H9 (cell line): ENCODE results near the gene WDR27. TPM values are rescaled to one million over a fixed set of nuclear protein-coding genes. Genes with fewer than 3 reads are reported as not detected.

ENCODE experiments used
- DNase-seq: peaks from one replicate; pipeline ENCODE4 v3.0.0-alpha.2; 2017
- H2AFZ ChIP-seq: one replicate; pipeline ENCODE4 v1.6.1; 2013; ENCODE audit warnings: mild to moderate bottlenecking, low read length, control low read depth, moderate library complexity
- H2AK5ac ChIP-seq: 2 replicates; pipeline ENCODE4 v1.6.1; 2013; ENCODE audit warnings: low read length, control low read depth, mixed read lengths; ENCODE audit not compliant: insufficient read length
- H2BK120ac ChIP-seq: one replicate; pipeline ENCODE4 v1.6.1; 2013; ENCODE audit warnings: low read depth, mild to moderate bottlenecking, low read length, control low read depth, inconsistent platforms; ENCODE audit not compliant: poor library complexity, severe bottlenecking
- H2BK12ac ChIP-seq: 2 replicates; pipeline ENCODE4 v1.6.1; 2013; ENCODE audit warnings: low read length, control low read depth, mixed read lengths, low read depth; ENCODE audit not compliant: insufficient read length
- H2BK15ac ChIP-seq: 2 replicates; pipeline ENCODE4 v1.6.1; 2013; ENCODE audit warnings: low read depth, low read length, control low read depth
- H2BK20ac ChIP-seq: one replicate; pipeline ENCODE4 v1.6.1; 2013; ENCODE audit warnings: low read depth, mild to moderate bottlenecking, low read length, control low read depth, inconsistent platforms; ENCODE audit not compliant: poor library complexity, severe bottlenecking
- H2BK5ac ChIP-seq: 2 replicates; pipeline ENCODE4 v1.6.1; 2013; ENCODE audit warnings: low read length, control low read depth, mixed read lengths; ENCODE audit not compliant: insufficient read length
- H3K14ac ChIP-seq: 2 replicates; pipeline ENCODE4 v1.6.1; 2013; ENCODE audit warnings: low read length, control low read depth; ENCODE audit not compliant: insufficient read depth
- H3K18ac ChIP-seq: 2 replicates; pipeline ENCODE4 v1.6.1; 2013; ENCODE audit warnings: low read depth, mild to moderate bottlenecking, mixed read lengths, low read length, control low read depth; ENCODE audit not compliant: insufficient read length
- H3K23ac ChIP-seq: 2 replicates; pipeline ENCODE4 v1.6.1; 2013; ENCODE audit warnings: low read length, control low read depth, mixed read lengths, low read depth; ENCODE audit not compliant: insufficient read length
- H3K23me2 ChIP-seq: 2 replicates; pipeline ENCODE4 v1.6.1; 2013; ENCODE audit warnings: low read depth, mild to moderate bottlenecking, mixed read lengths, low read length, control low read depth; ENCODE audit not compliant: insufficient read length, poor library complexity, severe bottlenecking
- H3K27ac ChIP-seq: 2 replicates; pipeline ENCODE4 v1.5.1; 2013; ENCODE audit warnings: low read length, control low read depth, mixed read lengths, low read depth; ENCODE audit not compliant: insufficient read length
- H3K27me3 ChIP-seq: 2 replicates; pipeline ENCODE4 v1.6.1; 2013; ENCODE audit warnings: low read length, control low read depth, inconsistent platforms; ENCODE audit not compliant: insufficient read depth
- H3K4ac ChIP-seq: 2 replicates; pipeline ENCODE4 v1.6.1; 2013; ENCODE audit warnings: low read depth, mild to moderate bottlenecking, control low read depth, inconsistent platforms, low read length, moderate library complexity
- H3K4me1 ChIP-seq: 2 replicates; pipeline ENCODE4 v1.6.1; 2013; ENCODE audit warnings: low read length, control low read depth, inconsistent platforms; ENCODE audit not compliant: insufficient read depth
- H3K4me2 ChIP-seq: 2 replicates; pipeline ENCODE4 v1.6.1; 2013; ENCODE audit warnings: low read length, control low read depth, mixed read lengths; ENCODE audit not compliant: insufficient read length, insufficient read depth
- H3K56ac ChIP-seq: 2 replicates; pipeline ENCODE4 v1.6.1; 2013; ENCODE audit warnings: low read depth, mild to moderate bottlenecking, mixed read lengths, low read length, control low read depth; ENCODE audit not compliant: insufficient read length
- H3K79me1 ChIP-seq: 2 replicates; pipeline ENCODE4 v1.6.1; 2013; ENCODE audit warnings: low read depth, mild to moderate bottlenecking, moderate library complexity, low read length, control low read depth, inconsistent platforms; ENCODE audit not compliant: insufficient read depth, poor library complexity, severe bottlenecking
- H3K79me2 ChIP-seq: 2 replicates; pipeline ENCODE4 v1.6.1; 2013; ENCODE audit warnings: low read length, control low read depth, inconsistent platforms; ENCODE audit not compliant: insufficient read depth
- H3K9ac ChIP-seq: 2 replicates; pipeline ENCODE4 v1.6.1; 2013; ENCODE audit warnings: low read length, control low read depth, mixed read lengths; ENCODE audit not compliant: insufficient read length; ENCODE audit errors: extremely low read depth
- H3K9me3 ChIP-seq: one replicate; pipeline ENCODE4 v1.6.1; 2013; ENCODE audit warnings: low read depth, low read length, inconsistent platforms; ENCODE audit not compliant: control insufficient read depth
- H3T11ph ChIP-seq: one replicate; pipeline ENCODE4 v1.6.1; 2013; ENCODE audit warnings: mild to moderate bottlenecking, low read length, control low read depth, inconsistent platforms
- H4K20me1 ChIP-seq: one replicate; pipeline ENCODE4 v1.6.1; 2013; ENCODE audit not compliant: control insufficient read depth, insufficient read length, insufficient read depth
- H4K5ac ChIP-seq: 2 replicates; pipeline ENCODE4 v1.6.1; 2013; ENCODE audit warnings: low read depth, mild to moderate bottlenecking, mixed read lengths, low read length, control low read depth; ENCODE audit not compliant: insufficient read length
- H4K8ac ChIP-seq: replicated peaks from 2 replicates; pipeline ENCODE4 v1.6.1; 2013; ENCODE audit warnings: low read length, control low read depth, mixed read lengths, low read depth; ENCODE audit not compliant: insufficient read length
- H4K91ac ChIP-seq: 2 replicates; pipeline ENCODE4 v1.6.1; 2013; ENCODE audit warnings: low read depth, mild to moderate bottlenecking, moderate library complexity, mixed read lengths, low read length, control low read depth; ENCODE audit not compliant: insufficient read length
- H3K27ac Mint-ChIP-seq, 3 experiments: 2 replicates in 2 of 3; 3 replicates in 1 of 3; pipeline ENCODE4 v1.8.0; 2020 to 2021; ENCODE audit warnings: mixed read lengths in 3 of 3, mild to moderate bottlenecking in 1 of 3, moderate library complexity in 1 of 3
- H3K27me3 Mint-ChIP-seq: 2 replicates; pipeline ENCODE4 v1.8.0; 2021; ENCODE audit warnings: low read depth, mild to moderate bottlenecking, moderate library complexity, mixed read lengths
- H3K36me3 Mint-ChIP-seq, 3 experiments: 2 replicates in 2 of 3; 3 replicates in 1 of 3; pipeline ENCODE4 v1.8.0; 2020 to 2021; ENCODE audit warnings: low read depth in 3 of 3, mixed read lengths in 3 of 3; ENCODE audit not compliant: insufficient read depth in 1 of 3
- H3K4me1 Mint-ChIP-seq, 2 experiments: 2 replicates each; pipeline ENCODE4 v1.8.0; 2020; ENCODE audit warnings: mixed read lengths in 2 of 2
- H3K4me3 Mint-ChIP-seq, 2 experiments: 2 replicates in 1 of 2; 3 replicates in 1 of 2; pipeline ENCODE4 v1.8.0; 2020 to 2021; ENCODE audit warnings: mild to moderate bottlenecking in 2 of 2, mixed read lengths in 2 of 2, moderate library complexity in 1 of 2
- H3K9me3 Mint-ChIP-seq, 2 experiments: 2 replicates in 1 of 2; 3 replicates in 1 of 2; pipeline ENCODE4 v1.8.0; 2020; ENCODE audit warnings: mild to moderate bottlenecking in 2 of 2, mixed read lengths in 2 of 2, moderate library complexity in 1 of 2
- WGBS: extraction: QIAGEN DNeasy Blood & Tissue Kit; methylation state at CpG from one replicate; pipeline ENCODE4 v1.1.7; 2013; ENCODE audit warnings: missing lambda C conversion rate, low lambda C conversion rate, mixed read lengths; ENCODE audit not compliant: insufficient read length; ENCODE audit errors: extremely low coverage; 5-methylcytosine and 5-hydroxymethylcytosine counted together
- total RNA-seq: library from RNA; stranded (reverse); gene quantifications from 2 replicates; pipeline ENCODE4 v1.2.1, GENCODE V29; 2021
- TF ChIP-seq, protein P1 (sequence below): fragments of 200-600 bp; sonication (generic); conservative IDR thresholded peaks from 3 replicates; pipeline ENCODE4 v1.8.0; 2021; ENCODE audit warnings: antibody characterized with exemption, mild to moderate bottlenecking

Gene WDR27
- total RNA-seq, 1 experiment from 2014 or later, result 48.7 TPM

DNA sequence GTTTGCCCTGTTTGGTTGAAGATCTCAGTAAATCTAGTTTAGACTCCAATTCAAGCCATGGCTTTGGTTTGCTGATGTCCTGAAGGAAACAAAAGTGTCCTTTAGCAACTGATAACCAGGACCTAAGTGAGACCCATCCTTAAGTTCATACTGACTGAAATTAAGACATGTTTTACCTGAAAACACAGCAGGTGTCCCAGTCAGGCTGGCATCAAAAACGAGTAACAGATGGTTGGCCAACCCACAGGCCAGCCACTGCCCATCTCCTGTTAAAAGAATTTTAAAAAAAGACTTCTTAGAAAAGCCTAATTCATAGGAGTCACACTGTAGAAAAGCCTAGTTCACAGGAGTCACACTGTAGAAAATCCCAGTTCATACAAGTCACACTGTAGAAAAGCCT, 58.3 kb downstream of the WDR27 start:
- no peak overlapping the region for H3K4ac ChIP-seq
- H2AFZ ChIP-seq, result no peak overlapping the region
- Mint-ChIP-seq H3K36me3 (peaks cover 10 to 30% (median 20%) of the 10 kb centered on the region in 3 experiments; a peak in 6 of 7 replicates), H3K9me3 (no peaks in the 10 kb centered on the region), H3K4me3 (no peak overlapping the region), H3K27me3 (no peaks in the 10 kb centered on the region), H3K27ac (no peak overlapping the region), H3K4me1 (0 out of 4 replicates have a peak, but pooled peaks cover 3 to 4% of the 10 kb centered on the region in 2 experiments)
- H3K27me3 ChIP-seq, result no peaks in the 10 kb centered on the region
- no peaks in the 10 kb centered on the region for H3K79me2 ChIP-seq
- DNase-seq, result no peak
- H3K23ac ChIP-seq, result no peak overlapping the region
- no CpG with 5 or more reads among the region's 1 CpG for WGBS
- H3T11ph ChIP-seq, result no peak overlapping the region
- H2BK120ac ChIP-seq, result no peak overlapping the region
- no peak overlapping the region for H3K18ac ChIP-seq
- H3K79me1 ChIP-seq, result no peaks in the 10 kb centered on the region
- H2BK15ac ChIP-seq, result no peak overlapping the region
- H3K56ac ChIP-seq, result no peak overlapping the region
- H3K9me3 ChIP-seq, result no peaks in the 10 kb centered on the region
- no peak overlapping the region for H2BK12ac ChIP-seq
- TF ChIP-seq, protein P1, sequence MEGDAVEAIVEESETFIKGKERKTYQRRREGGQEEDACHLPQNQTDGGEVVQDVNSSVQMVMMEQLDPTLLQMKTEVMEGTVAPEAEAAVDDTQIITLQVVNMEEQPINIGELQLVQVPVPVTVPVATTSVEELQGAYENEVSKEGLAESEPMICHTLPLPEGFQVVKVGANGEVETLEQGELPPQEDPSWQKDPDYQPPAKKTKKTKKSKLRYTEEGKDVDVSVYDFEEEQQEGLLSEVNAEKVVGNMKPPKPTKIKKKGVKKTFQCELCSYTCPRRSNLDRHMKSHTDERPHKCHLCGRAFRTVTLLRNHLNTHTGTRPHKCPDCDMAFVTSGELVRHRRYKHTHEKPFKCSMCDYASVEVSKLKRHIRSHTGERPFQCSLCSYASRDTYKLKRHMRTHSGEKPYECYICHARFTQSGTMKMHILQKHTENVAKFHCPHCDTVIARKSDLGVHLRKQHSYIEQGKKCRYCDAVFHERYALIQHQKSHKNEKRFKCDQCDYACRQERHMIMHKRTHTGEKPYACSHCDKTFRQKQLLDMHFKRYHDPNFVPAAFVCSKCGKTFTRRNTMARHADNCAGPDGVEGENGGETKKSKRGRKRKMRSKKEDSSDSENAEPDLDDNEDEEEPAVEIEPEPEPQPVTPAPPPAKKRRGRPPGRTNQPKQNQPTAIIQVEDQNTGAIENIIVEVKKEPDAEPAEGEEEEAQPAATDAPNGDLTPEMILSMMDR, result no peak
- no peak overlapping the region for H4K91ac ChIP-seq
- H2BK5ac ChIP-seq, result no peak overlapping the region
- H3K23me2 ChIP-seq, result no peaks in the 10 kb centered on the region
- H4K8ac ChIP-seq, result no peak overlapping the region
- no peak overlapping the region for H3K27ac ChIP-seq
- no peak overlapping the region for H3K9ac ChIP-seq
- H2AK5ac ChIP-seq, result no peak overlapping the region
- H3K4me1 ChIP-seq, result no peaks in the 10 kb centered on the region
- no peak overlapping the region for H2BK20ac ChIP-seq
- no peak overlapping the region for H3K14ac ChIP-seq
- no peaks in the 10 kb centered on the region for H4K20me1 ChIP-seq
- H4K5ac ChIP-seq, result no peak overlapping the region
- H3K4me2 ChIP-seq, result no peak overlapping the region
